ENCODE data around the gene OR2AT4.
"Not testable (repeated sequence)": the region's sequence is repeated elsewhere in the genome, so short reads cannot be mapped to it uniquely, and the experiment has no call there.

Gene OR2AT4

DNA sequence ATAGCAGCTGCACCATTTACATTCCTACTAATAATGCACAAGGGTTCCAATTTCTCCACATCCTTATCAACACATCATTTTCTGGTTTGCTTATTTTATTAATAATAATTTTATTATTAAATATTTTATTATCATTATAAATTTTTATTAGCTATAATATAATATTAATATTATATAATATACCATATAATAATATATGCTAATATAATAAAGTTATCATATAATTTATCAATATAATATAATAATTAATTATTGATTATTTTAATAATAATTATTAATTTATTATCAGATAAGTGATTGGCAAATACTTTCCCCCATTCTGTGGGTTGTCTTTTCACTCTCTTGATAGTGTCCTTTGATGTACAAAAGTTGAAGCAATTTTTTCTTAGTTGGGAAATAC, 27.7 kb downstream of the OR2AT4 start:
- DNase-seq = no peak

GRCh38 chr11:75068559-75068958, 28.1 kb downstream of the OR2AT4 start:
- DNase-seq = no peak

- no peak for DNase-seq
Observed at GRCh38 chr11:75066061-75066460, 30.6 kb downstream of the OR2AT4 start.

DNA sequence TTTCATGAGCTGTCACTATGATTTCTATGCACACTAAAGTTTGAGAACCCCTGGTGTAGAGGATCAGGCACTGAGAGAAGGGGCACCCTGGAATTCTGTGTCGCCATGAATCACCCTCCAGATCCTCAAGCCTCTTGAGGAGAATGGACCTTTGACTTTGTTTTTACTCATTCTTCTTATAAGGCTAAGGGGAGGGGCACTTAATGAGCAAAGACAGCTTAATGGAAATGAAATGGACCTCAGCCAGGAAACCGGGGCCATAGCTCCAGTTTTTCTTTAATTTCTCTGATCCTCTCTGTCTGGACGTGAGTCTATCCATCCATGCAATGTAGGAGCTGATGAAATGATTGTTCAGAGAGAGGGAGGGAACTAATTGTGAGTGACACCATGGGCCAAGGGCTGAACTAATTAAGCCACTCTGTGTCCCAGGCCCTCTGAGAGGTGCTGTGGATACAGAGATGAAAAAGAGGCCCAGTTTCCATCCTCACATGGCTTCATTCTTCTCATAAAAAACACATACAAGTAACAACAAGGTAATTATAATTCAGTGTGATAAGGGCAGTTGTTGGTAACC, 32.8 kb downstream of the OR2AT4 start:
- DNase-seq = no peak

GRCh38 chr11:75059299-75059698, 37.4 kb downstream of the OR2AT4 start:
- DNase-seq = no peak

DNA sequence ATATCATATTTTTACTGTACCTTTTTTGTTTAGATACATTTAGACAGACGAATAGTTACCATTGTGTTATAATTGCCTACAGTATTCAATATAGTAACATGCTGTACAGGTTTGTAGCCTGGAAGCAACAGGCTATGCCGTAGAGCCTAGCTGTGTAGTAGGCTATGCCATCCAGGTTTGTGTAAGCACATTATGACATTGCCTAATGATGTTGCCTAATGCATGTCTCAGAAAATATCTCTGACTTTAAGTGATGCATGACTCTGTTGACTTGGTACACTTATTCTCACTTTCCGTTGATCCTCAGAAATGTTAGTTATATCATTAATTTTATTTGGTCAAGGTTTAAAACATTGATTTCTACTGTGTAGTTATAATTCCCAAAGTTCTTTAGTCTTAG, 39.9 kb downstream of the OR2AT4 start:
- no peak for DNase-seq

DNA sequence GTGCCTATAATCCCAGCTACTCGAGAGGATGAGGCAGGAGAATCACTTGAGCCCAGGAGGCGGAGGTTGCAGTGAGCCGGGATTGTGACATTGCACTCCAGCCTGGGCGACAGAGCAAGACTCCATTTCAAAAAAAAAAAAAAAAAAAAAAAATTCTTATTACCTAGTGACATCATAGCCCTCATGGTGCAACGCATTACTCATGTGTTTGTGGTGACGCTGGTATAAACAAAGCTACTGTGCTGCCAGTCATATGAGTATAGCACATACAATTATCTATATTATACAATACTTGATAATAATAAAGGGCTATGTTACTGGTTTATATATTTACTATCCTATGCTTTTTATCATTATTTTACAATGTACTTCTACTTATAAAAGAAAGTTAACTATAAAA, 41.2 kb downstream of the OR2AT4 start:
- no peak for DNase-seq

DNA sequence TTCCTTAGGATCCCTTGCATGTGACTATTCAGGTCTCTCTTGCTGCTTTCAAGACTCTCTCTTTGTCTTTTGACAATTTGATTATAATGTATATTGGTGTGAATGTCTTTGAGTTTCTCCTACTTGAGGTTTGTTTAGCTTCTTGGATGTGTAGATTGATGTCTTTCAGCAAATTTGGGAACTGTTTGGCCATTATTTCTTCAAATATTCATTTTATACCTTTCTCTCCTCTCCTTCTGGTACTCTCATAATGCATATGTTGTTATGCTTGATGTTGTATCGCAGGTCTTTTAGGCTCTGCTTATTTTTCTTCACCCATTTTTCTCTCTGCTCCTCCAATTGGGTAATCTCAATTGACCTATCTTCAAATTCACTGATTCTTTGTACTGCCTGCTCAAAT, 44.2 kb downstream of the OR2AT4 start:
- DNase-seq = no peak

DNA sequence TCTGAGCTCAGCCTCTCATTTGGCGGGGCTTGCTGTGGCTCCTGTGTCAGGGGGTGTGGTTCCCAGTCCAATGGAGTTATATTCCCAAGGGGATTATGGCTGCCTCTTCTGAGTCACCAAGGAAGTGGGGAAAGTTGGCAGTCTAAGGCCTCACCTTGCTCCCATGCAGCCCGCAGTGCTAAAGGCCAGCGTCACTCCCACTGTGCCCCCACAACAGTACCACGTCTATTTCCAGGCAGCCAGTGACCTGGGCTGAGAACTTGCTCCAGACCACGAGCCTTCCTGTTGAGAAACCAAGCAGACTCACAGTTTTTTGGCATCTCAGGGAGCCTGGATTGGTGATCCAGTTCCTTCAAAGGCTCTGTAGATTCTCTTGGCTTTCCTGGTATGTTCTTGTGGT, 45.6 kb downstream of the OR2AT4 start:
- DNase-seq = no peak

DNA sequence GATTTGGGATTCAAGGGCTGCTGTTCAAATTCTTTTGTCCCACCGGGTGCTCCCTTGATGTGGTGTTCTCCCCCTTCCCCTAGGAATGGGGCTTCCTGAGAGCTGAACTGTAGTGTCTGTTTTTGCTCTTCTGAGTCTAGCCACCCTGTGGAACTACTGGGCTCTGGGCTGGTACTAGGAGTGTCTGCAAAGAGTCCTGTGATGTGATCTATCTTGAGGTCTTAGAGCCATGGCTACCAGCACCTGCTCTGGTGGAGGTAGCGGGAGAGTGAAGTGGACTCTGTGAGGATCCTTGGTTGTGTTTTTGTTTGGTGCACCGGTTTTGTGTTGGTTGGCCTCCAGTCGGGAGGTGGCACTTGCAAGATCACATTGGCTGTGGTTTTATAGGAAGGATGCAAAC, 46.2 kb downstream of the OR2AT4 start:
- no peak for DNase-seq

DNA sequence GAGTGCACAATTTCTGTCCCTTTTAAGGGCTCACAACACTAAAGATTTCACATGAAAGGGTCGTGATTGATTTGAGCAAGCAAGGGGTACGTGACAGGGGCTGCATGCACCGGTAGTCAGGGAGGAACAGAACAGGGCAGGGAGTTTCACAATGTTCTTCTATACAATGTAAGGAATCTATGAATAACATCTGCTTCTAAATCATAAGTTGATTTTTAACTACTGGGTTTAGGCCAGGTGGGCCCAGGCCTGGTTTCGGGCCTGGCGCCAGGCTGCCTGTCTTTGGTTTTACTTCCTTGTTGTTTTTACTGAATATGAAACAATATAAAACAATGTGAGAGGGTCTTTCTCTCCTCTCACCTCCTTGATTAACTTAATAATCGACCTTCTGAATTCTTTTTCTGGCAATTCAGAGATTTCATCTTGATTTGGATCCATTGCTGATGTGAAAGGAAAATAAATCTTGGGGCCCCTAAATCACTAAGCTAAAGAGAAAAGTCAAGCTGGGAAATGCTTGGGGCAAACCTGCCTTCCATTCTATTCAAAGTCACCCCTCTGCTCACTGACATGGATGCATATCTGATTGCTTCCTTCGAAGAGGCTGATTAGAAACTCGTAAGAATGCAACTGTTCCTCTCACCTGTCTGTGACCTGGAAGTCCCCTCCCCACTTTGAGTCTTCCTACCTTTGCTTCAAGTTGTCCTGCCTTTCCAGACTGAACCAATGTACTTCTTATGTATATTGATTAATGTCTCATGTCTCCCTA, 47.0 kb downstream of the OR2AT4 start:
- not testable (repeated sequence) for DNase-seq

- DNase-seq = no peak
Observed at GRCh38 chr11:75047191-75047590, 49.5 kb downstream of the OR2AT4 start.

DNA sequence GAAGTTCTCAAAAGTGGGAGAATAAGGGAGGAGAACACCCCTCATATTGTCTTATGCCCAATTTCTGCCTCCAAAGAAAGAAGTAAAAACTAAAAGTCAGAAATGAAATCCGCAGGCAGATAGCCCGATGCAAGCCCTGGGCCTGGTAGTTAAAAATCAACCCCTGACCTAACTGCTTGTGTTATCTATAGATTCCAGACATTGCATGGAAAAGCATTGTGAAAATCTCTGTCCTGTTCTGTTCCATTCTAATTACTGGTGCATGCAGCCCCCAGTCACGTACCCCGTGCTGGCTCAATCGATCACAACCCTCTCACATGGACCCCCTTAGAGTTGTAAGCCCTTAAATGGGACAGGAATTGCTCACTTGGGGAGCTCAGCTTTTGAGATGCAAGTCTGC, 50.0 kb downstream of the OR2AT4 start:
- DNase-seq = not testable (repeated sequence)

DNA sequence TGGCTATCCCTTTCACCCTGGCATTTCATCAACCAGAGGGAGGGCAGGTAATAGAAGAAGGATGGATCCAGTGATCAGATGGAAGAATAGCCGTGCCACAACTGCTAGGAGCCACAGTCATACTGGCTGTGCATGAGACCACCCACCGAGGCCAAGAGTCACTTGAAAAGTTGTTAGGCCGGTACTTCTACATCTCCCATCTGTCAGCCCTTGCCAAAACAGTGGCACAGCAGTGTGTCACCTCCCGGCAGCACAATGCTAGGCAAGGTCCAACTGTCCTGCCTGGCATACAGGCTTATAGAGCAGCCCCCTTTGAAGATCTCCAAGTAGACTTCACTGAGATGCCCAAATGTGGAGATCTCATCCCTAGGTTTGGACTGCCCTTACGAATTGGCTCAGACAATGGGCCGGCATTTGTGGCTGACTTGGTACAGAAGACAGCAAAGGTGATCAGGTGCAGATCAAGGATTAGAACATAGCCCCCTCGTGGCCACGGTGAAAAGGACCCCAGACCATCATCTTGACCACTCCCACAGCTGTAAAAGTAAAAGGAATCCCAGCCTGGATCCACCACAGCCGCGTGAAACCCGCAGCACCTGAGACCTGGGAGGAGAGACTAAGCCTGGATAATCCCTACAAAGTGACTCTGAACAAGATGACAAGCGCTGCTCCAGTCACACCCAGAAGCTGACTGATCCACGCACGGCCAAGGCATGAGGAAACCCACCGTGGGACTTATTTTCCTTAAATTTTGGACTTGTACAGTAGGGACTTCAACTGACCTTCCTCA, 52.1 kb downstream of the OR2AT4 start:
- DNase-seq = not testable (repeated sequence)

DNA sequence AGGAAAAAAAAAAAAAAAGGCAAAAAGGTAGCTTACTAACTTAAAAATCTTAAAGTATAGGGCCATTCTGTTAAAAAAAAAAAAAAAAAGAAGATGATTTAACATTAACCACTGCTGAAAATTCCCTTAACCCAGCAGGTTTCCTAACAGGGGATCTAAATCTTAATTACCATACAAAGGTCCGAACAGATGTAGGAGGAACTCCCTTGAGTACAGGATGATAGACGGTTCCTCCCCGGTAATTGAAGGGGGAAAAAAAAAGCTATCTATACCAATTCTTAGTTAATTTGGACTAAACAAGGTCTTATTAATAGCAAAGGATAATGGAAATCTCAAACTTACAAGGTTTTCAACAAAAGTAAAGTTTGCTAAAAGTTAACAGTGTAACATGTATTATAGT, 54.9 kb downstream of the OR2AT4 start:
- DNase-seq = not testable (repeated sequence)

- no peak for DNase-seq
Observed at GRCh38 chr11:75041263-75041662, 55.4 kb downstream of the OR2AT4 start.

DNA sequence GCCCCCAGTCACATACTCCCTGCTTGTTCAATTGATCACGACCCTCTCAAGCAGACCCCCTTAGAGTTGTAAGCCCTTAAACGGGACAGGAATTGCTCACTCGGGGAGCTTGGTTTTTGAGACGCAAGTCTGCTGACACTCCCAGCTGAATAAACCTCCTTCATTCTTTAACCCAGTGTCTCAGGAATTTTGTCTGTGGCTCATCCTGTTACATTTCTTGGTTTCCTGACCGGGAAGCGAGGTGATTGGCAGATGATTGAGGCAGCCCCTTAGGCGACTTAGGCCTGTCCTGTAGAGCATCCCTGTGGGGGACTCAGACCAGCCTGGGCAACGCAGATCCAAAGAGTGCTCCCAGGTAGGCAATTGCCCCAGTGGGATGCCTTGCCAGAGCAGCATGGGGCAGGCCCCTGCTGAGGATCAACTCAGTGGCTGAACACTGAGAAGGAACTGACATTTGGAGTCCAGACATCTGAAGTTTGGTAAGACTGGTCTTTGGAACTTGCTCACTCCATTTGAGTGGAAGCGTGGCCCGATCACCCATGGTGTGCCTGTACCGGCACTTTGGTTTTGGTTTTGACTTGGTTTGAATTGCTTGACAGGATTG, 56.4 kb downstream of the OR2AT4 start:
- no peak for DNase-seq

DNA sequence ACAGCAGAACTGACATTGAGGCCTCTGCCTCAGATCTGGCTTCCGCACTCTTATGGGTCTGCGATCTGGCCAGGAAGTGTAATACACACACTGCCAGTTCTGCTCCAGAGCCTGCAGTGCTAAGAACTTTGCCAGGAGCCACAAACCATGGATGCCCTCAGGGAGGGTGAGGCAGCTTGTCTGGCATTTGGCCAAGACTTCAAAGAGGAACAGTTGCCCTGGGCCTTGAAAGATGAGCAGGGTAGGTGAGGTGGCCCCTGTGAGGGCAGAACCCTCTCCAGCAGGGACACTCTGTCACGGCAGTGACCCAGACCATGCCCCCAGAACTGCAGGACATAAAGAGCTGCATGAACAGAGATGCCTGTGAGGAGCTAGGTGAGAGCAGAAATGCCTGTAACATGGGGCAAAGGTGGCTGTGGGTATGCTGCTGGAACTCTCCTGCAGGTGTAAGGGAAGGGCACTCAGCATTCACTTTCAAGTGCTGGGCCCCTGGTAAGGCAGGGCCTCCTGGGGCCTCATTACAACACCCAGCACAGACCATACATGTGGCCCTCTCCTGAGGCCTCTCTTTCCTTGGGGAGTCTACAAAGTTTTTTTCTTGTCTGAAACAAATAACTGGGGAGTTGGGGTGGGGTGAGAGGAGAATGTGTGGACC, 60.6 kb downstream of the OR2AT4 start:
- no peak for DNase-seq

GRCh38 chr11:75035256-75035655, 61.4 kb downstream of the OR2AT4 start:
- DNase-seq = no peak

- no peak for DNase-seq
Observed at GRCh38 chr11:75033916-75034315, 62.8 kb downstream of the OR2AT4 start.

DNA sequence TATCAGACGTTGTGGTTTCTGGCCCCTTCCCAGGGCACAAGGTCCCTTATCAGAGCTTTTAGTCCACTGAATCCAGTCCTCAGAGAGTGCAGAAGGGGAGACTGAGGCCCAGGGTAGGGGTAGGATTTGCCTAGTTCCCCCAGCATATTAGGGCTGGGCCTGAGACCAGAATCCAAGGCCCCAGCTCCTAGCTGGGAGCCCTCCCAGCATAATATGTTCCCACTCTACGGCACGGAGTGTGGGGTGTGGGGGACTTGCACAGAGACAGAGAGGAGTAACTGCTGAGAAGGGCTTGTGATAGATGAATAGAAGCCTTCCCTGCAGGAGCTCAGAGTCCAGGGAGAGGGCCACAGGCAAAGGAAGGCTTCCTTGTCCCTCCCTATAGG, 64.1 kb downstream of the OR2AT4 start:
- DNase-seq = no peak

All from nucleus accumbens (tissue), 56 donors.